ENCODE data around the gene TMEM209.

DNA sequence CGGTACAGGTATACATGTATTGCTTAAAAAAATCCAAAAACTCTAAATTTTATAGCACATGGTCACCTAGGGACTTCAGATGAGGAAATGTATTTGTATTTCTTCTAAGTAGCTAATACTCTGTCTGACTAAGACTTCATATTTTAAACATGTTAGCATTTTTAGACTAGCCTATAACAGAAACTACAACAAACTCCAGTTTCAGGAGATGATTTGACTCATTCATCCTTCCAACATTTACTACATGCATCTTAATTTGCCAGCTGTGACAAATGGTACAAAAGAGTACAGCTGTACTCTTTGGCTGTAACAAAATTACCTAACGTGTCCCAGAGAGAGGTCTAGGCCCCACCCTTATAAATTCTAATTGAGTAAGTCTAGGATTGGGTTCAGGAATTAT, 22.2 kb downstream of the TMEM209 start:
- TF ChIP-seq SMC3 (conservative IDR thresholded peaks at IDR 0.05; ENCODE audit: poor library complexity) (no peak), EZH2 (IDR thresholded peaks at IDR 0.05; ENCODE audit: borderline replicate concordance, insufficient read depth, low read length, poor library complexity, severe bottlenecking) (no peak), TAF1 (IDR thresholded peaks at IDR 0.05; ENCODE audit: low read depth) (no peak), EP300 (conservative IDR thresholded peaks at IDR 0.05; ENCODE audit: poor library complexity, severe bottlenecking) (no peak), RAD21 (conservative IDR thresholded peaks at IDR 0.05) (no peak), POLR2AphosphoS5 (IDR thresholded peaks at IDR 0.05) (no peak), MXI1 (conservative IDR thresholded peaks at IDR 0.05; ENCODE audit: poor library complexity, severe bottlenecking) (no peak)
- TF ChIP-seq, protein P1, sequence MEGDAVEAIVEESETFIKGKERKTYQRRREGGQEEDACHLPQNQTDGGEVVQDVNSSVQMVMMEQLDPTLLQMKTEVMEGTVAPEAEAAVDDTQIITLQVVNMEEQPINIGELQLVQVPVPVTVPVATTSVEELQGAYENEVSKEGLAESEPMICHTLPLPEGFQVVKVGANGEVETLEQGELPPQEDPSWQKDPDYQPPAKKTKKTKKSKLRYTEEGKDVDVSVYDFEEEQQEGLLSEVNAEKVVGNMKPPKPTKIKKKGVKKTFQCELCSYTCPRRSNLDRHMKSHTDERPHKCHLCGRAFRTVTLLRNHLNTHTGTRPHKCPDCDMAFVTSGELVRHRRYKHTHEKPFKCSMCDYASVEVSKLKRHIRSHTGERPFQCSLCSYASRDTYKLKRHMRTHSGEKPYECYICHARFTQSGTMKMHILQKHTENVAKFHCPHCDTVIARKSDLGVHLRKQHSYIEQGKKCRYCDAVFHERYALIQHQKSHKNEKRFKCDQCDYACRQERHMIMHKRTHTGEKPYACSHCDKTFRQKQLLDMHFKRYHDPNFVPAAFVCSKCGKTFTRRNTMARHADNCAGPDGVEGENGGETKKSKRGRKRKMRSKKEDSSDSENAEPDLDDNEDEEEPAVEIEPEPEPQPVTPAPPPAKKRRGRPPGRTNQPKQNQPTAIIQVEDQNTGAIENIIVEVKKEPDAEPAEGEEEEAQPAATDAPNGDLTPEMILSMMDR (IDR thresholded peaks at IDR 0.05; ENCODE audit: poor library complexity, severe bottlenecking): no peak
- TF ChIP-seq, protein P2, sequence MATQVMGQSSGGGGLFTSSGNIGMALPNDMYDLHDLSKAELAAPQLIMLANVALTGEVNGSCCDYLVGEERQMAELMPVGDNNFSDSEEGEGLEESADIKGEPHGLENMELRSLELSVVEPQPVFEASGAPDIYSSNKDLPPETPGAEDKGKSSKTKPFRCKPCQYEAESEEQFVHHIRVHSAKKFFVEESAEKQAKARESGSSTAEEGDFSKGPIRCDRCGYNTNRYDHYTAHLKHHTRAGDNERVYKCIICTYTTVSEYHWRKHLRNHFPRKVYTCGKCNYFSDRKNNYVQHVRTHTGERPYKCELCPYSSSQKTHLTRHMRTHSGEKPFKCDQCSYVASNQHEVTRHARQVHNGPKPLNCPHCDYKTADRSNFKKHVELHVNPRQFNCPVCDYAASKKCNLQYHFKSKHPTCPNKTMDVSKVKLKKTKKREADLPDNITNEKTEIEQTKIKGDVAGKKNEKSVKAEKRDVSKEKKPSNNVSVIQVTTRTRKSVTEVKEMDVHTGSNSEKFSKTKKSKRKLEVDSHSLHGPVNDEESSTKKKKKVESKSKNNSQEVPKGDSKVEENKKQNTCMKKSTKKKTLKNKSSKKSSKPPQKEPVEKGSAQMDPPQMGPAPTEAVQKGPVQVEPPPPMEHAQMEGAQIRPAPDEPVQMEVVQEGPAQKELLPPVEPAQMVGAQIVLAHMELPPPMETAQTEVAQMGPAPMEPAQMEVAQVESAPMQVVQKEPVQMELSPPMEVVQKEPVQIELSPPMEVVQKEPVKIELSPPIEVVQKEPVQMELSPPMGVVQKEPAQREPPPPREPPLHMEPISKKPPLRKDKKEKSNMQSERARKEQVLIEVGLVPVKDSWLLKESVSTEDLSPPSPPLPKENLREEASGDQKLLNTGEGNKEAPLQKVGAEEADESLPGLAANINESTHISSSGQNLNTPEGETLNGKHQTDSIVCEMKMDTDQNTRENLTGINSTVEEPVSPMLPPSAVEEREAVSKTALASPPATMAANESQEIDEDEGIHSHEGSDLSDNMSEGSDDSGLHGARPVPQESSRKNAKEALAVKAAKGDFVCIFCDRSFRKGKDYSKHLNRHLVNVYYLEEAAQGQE (IDR thresholded peaks at IDR 0.05; ENCODE audit: borderline replicate concordance): no peak
